SKM-1 (cell line): ENCODE measurements around the gene STX2.
A peak's percentile ranks its signal among the peaks of the same experiment; 100 is the strongest.
"Not testable (repeated sequence)": the region's sequence is repeated elsewhere in the genome, so short reads cannot be mapped to it uniquely, and the experiment has no call there.

ENCODE experiments used
- DNase-seq: peaks from one replicate; lab custom pipeline; 2025; ENCODE audit not compliant: unreplicated experiment; lab: John Stamatoyannopoulos, UW

Gene STX2

DNA sequence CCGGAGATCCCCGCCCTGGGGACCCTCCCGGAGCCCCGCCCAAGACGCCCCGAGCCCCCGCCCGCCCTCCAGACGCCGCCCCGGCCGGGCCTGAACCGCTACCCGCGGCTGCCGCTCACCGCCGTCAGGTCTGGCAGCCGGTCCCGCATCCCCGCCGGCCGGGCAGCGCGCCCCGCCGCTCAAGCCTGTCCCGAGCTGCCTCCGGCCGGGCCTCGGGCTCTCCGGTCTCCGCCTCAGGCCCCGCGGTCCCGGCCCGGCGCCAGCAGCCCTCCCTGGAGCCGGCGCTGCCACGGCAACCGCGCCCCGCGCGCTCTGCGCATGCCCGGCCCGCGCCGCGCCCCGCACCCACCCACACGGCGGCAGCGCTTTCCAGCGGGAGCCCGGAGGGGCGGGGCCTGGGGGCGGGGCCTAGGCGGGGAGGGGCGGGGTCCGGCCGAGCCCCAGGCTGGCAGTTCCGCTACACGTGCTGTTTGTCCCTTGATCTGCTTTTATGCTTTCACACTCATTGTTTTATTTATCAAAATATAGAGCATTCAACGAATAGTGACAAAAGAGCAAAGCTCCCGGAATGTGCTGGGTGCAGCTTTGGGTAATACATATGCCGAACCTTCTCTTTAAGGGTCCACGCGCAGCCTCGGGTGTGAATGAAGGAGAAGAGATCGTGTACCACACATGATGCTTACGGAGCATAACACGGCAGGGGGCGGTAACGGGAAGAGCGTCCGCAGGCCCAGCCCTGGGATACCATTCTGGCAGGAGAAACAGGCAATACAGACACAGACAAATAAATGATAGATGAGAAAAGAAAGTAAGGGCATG, at the start of gene STX2:
STX2 (minus strand) TSS at position 300 of the 819 bp plus-strand sequence; CDS start at position 149, 151 bp downstream.
- peak; percentile 62 for DNase-seq

DNA sequence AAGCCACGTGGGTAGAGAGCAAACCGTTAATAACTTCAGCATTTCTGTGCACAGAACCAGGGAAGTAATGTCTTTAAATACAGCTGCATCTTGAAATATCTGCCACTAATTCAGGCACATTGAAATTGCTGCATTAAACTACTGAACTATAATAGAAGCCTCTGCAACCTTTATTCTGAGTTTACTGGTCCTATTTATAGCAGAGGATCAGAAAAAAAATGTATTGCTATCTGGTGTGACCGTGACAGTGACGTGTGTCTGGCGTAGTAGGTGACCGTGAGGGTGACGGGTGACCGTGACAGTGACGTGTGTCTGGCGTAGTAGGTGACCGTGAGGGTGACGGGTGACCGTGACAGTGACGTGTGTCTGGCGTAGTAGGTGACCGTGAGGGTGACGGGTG, 48.1 kb upstream of the STX2 start:
- DNase-seq = not testable (repeated sequence)

DNA sequence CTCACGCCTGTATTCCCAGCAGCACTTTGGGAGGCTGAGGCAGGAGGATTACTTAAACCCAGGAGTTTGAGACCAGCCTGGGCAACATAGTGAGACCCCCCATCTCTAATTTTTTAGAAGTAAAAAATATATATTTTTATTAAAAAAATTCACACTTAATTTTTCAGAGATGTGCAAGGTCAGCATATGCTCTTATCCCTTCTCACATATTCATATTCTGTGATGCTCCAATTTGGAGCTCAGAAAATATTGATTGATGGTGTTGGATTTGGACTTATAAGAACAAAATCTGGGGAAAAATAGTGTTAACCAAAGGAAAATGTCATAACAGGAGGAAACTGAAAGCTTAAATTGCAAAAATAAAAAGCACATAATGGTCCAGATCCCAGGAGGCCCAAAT, 42.5 kb upstream of the STX2 start:
- no peak for DNase-seq

DNA sequence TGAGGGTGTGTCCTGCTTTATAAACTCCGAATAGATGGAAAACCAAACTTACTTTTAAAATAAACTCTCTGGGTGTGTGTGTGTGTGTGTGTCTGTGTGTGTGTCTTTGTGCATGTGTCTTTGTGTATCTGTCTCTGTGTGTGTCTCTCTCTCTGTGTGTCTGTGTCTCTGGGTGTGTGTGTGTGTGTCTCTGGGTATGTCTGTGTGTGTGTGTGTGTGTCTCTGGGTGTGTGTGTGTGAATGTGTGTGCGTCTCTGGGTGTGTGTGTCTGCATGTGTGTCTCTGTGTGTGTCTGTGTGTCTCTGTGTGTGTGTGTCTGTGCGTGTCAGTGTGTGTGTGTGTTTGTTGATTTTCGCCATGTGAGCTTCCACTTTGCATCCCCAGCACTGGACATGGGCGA, 42.0 kb upstream of the STX2 start:
- DNase-seq = no peak

DNA sequence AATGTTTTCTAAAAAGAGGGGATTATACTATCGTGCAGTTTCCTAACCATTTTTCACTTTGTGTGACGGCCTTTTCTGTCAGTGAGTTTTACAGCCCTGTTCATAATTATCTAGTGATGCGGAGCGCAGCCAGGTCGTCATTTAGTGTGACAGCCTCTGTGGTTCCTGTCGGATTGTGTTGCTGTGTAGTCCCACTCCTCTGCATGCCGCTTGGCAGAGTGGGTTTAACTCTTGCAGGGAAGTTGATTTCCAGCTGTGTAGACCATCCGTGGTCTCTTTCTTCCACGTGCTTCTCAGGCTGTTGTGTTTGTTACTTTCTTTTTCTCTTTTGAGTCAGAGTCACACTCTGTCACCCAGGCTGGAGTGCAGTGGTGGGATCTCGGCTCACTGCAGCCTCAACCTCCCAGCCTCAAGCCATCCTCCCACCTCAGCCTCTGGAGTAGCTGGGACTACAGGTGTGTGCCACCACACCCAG, 41.4 kb upstream of the STX2 start:
- DNase-seq = no peak

DNA sequence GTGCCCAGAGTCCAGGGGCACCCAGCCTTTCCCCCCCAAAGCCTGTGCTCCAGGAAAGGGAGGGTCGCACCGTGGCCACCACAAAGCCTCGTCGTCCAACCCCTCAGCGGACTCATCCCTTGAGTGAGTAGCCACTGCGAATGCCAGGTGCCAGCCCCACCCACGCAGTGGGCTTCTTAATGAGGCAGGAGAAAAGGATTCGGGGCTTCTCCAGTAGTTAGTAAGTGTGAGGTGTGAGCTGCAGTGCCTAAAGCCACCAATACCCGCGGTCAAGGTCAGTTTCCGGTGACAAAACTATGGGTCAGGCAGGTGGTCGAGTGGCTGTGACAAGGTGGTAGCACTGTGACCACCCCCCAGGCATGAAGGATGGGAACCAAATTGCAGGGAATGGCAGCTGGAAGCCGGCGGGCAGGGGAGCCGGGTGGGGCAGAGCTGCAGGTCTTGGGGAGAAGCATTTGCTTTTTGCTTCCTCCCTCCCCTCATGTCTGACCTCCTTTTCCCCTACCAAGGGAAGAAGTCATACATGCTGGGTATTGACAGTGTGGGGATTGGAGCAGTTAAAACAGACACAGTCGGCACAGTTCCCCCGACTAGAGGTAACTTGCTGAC, 40.8 kb upstream of the STX2 start:
- DNase-seq = no peak

DNA sequence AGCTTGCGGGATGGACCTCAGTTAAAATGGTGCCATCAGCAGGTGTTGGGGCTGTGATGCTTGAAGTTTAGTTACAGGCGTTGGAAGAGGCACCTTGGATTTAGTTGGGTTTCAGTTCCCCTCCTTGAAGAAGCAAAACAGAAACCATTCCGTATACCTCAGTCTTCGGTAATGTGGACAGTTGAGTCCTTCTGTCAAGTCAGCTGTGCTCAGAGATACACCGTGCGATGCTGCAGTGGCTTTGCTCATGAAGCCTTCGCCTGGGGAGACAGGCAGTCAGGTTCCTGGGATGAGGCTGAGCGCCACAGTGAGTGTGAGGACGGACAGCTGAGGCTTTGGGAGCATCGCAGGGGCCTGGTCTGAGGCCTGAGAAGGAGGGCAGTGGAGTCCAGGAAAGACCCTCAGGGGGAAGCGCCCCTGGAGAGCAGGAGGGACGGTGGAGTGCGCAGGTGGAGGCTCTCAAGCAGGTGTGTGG, 40.2 kb upstream of the STX2 start:
- DNase-seq = no peak

DNA sequence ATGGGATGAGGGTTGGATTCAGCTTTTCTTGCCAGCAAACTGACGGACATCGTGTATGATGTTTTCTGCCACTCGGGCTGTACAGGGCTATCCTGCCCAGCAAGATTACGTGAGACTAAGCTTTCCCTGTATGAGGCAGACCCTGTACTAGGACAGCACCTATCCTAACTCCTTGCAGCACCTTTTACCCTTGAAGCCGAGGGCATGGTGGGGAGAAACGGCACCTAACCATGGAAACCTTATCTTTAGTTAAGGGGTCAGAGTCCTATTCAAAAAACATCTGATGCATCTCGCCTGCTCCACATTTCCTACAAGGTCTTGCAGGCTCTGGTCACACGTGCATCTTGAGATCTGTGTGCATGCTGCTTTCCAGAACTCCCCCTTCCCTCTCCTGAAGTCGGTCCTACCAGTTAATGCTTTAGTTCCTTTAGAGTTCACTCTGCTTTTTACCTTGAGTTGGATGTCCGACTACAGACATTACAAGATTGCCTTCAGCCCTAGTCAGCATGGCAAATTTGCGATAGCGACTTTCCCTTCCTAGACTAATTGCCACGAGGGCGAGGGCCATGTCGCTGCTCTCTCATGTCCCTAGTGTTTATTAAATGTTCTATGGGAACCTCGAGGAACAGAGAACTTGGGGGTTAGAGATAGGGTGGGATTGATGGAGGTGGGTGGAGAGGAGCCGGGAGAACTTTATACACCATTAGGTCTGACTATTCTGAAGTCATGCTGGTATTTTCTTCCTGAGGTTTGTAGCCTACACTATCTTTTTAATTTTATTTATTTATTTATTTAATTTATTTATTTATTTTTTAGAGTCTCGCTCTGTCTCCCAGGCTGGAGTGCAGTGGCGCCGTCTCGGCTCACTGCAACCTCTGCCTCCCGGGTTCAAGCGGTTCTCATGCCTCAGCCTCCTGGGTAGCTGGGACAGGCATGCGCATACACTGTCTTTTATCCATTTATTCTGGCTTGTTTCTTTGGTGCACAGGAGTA, 39.4 kb upstream of the STX2 start:
- DNase-seq = no peak

DNA sequence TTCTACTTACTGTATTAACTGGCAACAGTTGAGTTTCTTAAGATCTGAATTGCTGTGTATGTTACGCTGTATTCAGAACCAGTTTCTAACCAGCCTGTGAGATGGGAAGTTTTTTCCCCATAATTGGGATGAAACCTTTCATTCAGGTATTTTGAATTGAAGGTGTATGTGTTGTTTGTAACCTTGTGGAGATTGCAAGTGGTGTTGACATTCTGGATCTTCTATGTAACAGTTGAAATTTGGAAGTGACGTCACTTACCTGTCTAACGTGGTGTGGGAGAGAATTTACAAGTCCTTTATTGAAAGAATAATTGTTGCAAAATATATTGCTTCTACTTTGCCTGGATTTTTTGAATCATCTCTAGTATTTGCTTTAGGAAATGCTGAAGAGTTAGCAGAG, 38.3 kb upstream of the STX2 start:
- DNase-seq = no peak

DNA sequence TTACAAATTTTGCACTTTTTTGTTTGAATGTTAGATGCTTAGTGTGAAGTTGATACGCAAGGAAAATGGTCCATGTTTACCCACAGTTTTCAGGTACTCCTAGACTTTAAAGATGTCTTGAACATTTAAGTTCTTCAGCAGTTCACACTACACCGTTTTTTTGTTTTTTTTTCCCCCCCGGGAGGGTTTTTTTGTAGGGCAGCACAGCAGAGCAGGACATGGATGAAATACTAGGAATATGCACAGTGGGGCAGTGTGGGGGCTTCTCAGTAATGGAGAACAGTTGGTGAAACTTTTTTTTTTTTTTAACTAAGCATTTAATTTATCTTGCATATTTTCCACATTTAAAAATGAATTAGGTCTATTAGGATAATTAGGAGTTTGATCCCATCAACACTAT, 37.7 kb upstream of the STX2 start:
- DNase-seq = no peak

DNA sequence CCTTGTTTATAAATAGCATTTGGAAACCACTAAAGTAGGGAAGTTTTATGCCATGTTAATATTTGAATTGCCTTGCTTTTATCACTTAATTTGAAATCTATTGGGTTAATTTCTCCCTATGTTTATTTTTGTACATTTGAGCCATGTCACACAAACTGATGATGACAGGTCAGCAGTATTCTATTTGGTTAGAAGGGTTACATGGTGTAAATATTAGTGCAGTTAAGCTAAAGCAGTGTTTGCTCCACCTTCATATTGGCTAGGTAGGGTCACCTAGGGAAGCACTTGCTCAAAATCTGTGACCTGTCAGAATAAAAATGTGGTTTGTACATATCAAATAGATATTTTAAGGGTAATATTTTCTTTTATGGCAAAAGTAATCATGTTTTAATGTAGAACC, 37.2 kb upstream of the STX2 start:
- DNase-seq = no peak

DNA sequence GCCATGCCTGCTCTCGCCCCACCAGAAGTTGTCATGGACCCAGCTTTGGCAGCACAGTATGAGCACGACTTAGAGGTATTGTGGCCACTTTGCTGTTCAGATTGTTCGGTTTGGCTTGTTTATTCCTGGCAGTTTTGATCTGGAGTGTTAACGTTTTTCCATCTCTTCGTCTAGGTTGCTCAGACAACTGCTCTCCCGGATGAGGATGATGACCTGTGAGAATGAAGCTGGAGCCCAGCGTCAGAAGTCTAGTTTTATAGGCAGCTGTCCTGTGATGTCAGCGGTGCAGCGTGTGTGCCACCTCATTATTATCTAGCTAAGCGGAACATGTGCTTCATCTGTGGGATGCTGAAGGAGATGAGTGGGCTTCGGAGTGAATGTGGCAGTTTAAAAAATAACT, 36.7 kb upstream of the STX2 start:
- DNase-seq = not testable (repeated sequence)

DNA sequence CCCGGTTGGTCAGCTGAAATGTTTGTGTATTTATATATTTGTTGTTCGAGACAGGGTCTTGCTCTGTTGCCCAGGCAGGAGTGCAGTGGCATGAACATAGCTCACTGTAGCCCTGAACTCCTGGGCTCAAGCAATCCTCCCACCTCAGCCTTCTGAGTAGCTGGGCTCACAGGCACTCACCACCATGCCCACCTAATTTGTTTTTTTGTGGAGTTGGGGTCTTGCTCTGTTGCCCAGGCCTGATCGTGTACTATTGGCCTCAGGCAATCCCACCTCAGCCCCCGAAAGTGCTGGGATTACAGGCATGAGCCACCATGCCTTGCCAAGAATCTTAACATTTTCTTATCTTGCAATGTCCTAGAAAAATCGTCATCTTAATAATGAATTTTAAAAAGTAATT, 36.1 kb upstream of the STX2 start:
- DNase-seq = no peak

DNA sequence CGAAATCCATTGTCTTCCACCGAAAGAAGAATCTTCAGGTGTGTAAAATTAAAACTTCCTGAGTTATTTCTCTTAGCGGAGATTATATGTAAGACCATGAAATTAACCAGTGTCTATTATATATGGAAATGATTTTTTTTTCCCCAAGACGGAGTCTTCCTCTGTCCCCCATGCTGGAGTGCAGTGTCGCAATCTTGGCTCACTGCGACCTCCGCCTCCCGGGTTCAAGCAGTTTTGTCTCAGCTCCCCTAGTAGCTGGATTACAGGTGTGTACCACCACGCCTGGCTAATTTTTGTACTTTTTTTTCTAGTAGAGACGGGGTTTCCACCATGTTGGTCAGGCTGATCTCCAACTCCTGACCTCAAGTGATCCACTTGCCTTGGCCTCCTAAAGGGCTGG, 35.6 kb upstream of the STX2 start:
- DNase-seq = no peak

DNA sequence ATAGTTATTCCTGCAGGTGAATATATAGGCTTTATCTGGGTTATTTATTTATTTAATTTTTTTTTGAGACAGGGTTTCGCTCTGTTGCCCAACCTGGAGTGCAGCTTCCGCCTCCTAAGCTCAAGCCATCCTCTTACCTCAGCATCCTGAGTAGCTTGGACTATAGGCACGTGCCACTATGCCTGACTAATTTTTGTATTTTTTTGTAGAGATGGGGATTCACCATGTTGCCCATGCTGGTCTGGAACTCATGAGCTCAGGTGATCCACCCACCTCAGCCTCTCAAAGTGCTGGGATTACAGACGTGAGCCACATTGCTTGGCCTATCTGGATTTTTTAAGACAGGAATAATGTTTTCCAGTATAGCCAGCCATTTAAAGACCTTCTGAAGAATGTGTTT, 34.8 kb upstream of the STX2 start:
- no peak for DNase-seq

DNA sequence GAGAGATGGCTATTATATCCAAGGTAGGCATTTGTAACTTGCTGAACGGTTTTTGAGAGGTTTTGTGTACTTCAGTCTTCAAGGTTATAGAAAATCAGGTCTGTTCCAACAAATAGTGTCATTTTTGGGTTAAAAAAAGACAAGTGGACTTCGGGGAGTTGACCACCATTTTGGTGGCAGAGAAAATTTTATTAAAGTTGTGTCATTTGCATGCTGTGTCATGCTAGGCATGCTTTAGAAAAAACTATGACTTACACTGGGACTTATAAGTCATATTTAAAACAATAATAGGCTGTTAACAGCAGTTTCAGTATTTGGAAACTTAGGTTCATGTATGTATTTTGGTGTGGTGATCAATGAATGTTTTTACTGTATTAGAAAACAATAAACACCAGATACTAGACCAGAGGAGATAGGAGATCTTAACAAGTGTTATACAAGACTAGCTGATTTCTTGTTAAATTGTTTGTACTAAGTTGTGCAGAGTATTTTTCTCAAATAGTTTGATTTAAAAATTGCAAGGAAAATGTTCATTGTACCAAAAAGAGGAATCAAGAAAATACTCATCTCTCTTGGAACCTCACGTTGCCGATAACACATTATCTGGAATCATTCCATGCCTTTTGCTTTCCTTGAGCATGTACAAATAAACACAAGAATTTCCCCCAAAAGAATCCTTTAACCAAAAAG, 34.2 kb upstream of the STX2 start:
- DNase-seq = no peak

DNA sequence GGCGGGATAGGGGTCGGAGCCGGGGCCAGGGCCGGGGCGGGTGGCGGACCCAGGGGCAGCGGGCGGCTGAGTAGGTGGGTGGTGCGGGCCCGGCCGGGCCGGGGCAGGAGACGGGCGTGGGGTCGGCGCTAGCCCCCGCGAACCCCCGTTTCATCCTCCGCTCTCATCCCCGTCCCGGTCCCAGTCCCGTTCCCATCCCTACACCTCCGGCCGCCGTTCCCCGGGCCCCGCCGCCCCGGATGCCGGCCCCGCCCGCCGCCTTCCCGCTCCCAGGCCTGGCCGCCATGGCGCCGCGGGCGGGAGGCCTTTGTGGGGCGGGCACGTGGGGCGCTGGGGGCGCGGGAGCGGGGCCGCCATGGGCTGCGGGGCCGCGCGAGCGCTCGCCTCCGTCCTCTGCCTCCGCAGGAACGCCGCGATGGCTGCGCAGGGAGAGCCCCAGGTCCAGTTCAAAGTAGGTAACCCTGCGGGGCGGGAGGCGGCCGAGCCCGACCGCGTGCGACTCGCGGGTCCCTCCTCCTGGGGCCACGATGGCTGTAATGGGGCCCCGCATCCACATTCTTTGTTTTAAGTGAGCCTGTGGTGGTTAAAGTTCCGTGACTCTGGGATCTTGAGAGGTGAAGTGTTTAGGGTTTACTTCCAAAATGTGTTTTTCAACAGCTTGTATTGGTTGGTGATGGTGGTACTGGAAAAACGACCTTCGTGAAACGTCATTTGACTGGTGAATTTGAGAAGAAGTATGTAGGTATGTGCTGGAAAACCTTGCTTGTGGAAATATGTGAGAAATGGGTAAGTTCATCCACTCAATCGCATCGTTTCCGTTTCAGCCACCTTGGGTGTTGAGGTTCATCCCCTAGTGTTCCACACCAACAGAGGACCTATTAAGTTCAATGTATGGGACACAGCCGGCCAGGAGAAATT, 33.4 kb upstream of the STX2 start:
- DNase-seq = no peak

DNA sequence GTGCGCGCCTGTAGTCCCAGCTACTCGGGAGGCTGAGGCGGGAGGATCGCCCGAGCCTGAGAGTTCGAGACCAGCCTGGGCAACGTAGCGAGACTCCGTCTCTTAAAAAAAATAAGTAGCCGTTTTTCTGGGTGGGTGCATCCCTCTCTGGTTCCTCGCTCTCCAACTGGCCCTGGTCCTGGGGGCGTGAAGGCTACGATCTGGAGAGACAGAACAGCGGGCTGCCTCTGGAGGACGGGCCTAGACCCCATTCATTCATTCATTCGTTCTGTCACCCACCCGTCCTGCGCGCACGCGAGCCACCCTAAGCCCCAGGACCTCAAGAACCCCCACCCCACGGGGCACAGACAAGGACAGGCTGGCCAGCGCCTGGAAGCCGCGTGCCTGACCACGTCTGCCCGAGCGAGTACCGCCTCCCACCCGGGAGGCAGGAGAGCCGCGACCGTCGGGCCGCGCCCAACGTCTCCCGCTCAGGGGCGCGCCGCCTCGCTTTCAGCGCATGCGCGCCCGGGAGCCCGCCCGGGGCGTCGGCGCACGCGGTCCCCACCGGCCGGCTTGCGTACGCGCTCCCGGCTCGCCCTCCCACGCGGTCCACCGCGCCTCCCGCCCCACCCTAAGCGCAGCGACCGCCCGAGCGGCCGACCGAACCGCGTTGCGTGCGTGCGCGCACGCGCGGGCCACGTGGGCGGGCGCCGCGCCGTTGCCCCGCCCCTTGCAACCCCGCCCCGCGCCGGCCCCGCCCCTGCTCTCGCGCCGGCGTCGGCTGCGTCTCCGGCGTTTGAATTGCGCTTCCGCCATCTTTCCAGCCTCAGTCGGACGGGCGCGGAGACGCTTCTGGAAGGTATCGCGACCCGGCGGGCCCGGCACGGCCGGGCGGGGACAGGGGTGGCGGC, 32.5 kb upstream of the STX2 start, which contains the start of gene RAN:
RAN (plus strand) TSS at position 781 of the 893 bp plus-strand sequence. CDS start 528 bp downstream, outside the sequence.
- DNase-seq = peak; percentile 54
